Measurements from ENCODE around the gene P2RX7.

GRCh38 chr12:121233628-121234020, 100.9 kb downstream of the P2RX7 start:
- no peak for TF ChIP-seq CTCF (conservative IDR thresholded peaks at IDR 0.05; ENCODE audit: low read depth, low read length)
- TF ChIP-seq EZH2phosphoT487 (IDR thresholded peaks at IDR 0.05; ENCODE audit: borderline replicate concordance, low read length) = no peak

Data from PC-3 (cell line).